ENCODE measurements around the gene UBXN6.

UBXN6 gene

GRCh38 chr19:4437103-4437502, 20.5 kb downstream of the UBXN6 start:
- DNase-seq = no peak

DNA sequence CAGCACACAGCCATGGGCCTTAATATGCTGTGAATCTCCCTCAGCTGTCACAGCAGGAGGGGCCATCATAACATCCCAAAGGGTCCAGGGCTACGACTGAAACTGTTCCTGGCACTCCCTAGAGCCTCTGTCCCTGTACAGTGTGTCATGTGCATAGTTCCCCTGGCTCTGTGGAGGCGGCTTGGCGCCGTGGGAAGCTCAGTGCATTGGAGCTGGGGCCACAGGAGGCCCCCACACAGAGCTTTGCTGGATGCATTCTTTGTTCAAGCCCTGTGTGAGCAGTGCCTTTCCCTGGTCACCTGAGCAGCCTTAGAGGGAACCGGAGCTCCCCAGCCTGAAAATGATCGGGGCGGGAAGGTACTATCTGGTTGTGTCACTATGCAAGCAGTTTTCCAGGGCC, 21.4 kb downstream of the UBXN6 start:
- no peak for DNase-seq

DNA sequence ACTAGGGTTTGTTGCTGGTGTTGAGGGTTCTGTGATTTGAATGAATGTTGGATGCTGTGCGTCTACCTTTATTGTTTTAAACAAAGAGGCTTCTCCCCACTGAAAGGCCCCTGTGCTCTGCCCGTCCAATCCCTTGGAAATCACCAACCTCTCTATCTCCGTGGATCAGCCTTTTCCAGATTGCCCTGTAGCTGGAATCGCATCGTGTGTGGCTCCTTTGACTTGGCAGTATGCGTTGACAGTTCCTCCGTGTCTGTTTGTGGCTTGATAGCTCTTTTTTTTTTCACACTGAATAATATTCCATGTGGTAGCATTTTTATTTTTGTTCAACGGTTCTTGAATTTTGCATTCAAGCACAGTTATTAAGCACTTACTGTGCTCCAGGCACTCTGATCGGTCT, 23.2 kb downstream of the UBXN6 start:
- DNase-seq = no peak

DNA sequence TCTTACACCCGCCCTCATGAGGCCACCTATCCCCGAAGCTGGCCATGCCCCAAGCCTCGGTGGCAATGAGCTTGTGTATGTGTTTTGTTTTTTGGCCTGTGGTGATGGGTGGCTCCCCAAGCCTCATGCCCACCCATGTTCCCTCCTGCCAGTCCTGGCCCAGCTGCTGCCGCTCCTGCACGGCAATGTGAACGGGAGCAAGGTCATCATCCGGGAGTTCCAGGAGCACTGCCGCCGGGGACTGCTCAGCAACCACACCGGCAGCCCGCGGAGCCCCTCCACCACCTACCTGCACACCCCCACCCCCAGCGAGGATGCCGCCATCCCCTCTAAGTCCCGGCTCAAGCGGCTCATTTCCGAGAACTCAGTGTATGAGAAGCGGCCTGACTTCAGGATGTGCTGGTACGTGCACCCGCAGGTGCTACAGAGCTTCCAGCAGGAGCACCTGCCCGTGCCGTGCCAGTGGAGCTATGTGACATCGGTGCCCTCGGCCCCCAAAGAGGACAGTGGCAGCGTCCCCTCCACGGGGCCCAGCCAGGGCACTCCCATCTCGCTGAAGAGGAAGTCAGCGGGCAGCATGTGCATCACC, 24.6 kb downstream of the UBXN6 start:
- DNase-seq = no peak

DNA sequence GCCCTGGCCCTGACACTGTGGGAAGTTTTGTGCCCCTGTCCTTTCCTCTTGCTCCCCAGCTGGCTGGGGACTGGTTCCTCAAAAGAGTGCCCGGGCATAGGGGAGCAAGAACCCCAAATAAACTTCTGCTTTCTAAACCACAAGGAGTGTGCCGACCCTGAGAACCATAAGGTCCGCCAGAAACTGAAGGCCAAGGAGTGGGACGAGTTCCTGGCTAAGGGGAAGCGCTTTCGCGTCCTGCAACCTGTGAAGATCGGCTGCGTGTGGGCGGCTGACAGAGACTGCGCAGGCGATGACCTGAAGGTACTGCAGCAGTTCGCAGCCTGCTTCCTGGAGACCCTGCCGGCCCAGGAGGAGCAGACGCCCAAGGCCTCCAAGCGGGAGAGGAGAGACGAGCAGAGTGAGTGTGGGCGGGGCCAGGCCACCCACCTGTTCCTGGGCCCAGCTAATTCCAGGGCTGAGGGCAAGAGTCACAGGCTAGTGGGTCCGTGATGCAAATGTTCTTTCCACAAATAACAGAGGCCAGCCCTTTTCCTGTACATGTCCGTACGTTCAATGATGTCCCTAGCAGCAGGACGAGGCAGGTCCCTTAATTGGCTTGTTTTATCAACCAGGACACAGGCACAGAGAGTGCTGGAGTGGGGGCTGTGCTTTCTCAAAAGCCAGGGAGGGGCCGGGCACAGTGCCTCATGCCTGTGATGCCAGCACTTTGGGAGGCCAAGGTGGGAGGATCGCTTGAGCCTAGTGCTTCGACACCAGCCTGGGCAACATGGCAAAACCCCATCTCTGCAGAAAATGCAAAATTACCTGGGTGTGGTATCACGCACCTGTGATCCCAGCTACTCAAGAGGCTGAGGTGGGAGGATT, 25.6 kb downstream of the UBXN6 start:
- no peak for DNase-seq

- no peak for DNase-seq
Measured at GRCh38 chr19:4431296-4431695, 26.3 kb downstream of the UBXN6 start.

DNA sequence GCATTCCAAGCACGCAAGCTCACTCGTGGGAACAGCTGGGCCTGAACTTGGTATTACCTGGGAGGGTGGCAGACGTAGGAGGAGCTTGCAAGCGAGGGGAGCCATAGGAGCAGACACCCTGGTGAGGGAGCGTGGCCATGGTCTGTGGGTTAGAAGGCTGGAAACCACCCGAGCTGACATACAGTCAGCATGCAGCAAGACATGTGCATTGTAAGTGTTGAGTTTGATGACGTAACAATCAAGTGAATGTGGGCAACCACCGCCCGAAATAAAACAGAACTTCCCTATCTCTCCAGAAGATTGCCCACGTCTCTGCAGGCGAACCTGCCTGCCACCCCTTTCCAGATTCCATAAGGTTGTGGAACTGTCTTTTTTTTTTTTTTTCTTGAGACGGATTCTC, 26.8 kb downstream of the UBXN6 start:
- DNase-seq = no peak

GRCh38 chr19:4429771-4430171, 27.8 kb downstream of the UBXN6 start:
- no peak for DNase-seq

DNA sequence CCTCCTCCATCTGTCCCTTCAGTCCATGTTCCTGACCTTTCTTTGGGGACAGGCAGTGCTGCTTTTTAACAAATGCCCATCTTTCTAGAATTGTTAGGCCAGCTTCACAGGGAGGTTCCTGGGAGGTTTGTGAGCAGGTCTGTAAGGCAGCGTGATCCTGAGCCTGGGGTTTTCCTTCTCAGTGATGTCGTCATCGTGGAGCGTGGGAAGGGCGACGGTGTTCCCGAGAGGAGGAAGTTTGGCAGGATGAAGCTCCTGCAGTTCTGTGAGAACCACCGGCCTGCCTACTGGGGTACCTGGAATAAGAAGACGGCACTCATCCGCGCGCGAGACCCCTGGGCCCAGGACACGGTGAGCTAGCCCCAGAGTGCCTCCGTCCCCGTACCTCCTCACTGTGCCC, 28.3 kb downstream of the UBXN6 start:
- no peak for DNase-seq

- no peak for DNase-seq
Measured at GRCh38 chr19:4428326-4428975, 29.1 kb downstream of the UBXN6 start.

DNA sequence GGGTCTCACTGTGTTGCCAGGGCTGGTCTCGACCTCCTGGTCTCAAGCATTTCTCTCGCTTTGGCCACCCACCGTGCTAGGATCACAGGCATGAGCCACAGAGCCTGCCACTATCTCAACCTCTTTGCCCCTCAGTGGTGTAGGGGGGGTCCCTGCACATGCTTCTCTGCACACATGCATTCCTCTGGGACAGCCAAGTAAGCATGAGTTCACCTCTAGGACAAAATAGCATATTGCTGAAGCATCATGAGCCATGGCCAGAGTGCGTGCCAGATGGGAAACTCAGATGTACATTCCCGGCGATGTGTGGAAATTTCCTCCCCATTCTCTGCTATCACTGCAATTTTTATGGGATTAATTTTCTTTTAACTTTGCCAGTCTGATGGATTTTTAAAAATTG, 32.1 kb downstream of the UBXN6 start:
- DNase-seq = no peak

DNA sequence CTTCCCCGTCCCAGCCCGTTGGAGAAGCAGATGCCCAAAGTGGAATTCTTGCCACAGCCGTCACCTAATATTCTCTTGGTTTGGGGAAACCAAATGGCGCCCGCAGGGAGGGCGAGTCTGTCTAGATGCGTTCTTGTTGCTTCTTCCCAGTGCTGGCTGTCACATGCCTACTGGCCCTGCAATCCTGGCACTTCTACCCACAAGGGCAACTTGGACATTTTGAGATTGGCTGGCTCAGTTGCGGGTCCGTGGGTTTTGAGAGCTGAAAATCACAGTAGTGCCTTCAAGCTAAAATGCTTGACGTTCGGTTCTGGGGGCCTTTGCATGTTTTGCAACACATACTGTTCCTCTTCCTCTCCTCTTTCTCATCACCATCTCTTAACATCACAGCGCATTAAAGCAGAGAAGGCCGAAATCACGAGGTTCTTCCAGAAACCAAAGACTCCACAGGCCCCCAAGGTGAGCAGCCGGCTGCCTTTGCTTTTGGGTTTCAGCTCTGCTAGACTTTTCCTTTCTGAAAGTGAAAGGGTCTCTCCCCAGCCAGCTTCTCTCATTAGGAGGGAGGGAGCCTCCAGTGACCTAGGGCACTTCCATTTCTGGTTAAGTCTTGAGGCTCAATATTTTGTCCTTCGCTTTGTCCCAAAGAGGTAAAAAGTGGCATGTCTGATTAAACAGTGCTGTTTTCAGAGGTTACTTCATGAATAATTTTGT, 34.0 kb downstream of the UBXN6 start:
- no peak for DNase-seq

DNA sequence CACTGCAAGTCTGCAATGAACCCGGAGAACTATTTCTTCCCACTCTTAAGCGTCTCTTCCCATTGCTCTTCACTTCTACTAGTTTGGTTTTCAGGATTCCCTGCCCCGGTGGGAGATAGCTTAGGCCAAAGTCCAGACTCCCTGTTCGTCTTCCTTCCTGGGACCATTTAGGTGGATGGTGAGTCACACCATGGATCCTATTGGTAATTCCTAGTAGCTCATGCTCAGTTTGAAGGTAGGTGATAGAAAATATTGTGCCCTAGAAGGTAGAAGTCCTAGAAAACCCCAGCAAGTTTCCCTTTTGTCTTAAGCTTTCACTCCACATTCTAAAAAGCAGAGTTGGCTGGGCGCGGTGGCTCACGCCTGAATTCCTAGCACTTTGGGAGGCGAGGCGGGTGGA, 41.3 kb downstream of the UBXN6 start:
- no peak for DNase-seq

- peak; percentile 32 for DNase-seq
Measured at GRCh38 chr19:4415352-4415751, 42.2 kb downstream of the UBXN6 start.

GRCh38 chr19:4414800-4415321, 42.7 kb downstream of the UBXN6 start:
- no peak for DNase-seq

GRCh38 chr19:4414144-4414799, 43.3 kb downstream of the UBXN6 start:
- DNase-seq = no peak

- DNase-seq = no peak
Measured at GRCh38 chr19:4413588-4413987, 44.0 kb downstream of the UBXN6 start.

DNA sequence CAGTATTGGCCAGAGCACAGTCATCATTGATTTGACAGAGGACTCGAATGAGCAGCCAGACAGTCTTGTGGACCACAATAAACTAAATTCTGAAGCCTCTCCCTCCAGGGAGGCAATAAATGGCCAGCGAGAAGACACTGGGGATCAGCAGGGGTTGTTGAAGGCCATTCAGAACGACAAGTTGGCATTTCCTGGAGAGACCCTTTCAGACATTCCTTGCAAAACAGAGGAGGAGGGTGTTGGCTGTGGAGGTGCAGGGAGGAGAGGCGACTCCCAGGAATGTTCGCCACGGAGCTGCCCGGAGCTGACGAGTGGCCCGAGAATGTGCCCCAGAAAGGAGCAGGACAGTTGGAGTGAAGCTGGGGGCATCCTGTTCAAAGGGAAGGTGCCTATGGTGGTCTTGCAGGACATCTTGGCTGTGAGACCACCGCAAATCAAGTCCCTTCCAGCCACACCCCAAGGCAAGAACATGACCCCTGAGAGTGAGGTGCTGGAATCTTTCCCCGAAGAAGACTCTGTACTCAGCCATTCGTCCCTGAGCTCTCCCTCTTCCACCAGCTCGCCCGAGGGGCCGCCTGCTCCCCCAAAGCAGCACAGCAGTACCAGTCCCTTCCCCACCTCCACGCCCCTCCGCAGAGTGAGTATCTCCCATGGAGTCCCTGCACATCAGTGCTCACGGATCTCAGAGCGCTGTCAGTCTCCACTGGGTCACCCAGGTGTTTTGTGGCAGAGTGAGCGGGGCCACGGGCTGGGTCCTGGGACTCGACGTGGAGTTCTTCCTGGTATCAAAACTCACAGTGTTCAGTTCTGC, 48.3 kb downstream of the UBXN6 start:
- no peak for DNase-seq

DNA sequence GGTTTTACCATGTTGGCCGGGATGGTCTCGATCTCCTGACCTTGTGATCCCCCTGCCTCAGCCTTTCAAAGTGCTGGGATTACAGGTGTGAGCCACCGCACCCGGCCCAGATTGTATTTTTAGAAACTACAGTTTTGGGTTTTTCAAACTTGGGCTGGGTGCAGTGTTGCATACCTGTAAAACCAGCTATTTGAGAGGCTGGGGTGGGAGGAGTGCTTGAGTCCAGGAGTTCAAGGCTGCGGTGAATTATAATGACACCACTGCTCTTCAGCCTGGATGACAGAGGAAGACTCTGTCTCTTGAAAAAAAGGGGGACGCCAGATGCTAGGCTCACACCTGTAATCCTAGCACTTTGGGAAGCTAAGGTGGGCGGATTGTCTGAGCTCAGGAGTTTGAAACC, 51.0 kb downstream of the UBXN6 start:
- DNase-seq = no peak

DNA sequence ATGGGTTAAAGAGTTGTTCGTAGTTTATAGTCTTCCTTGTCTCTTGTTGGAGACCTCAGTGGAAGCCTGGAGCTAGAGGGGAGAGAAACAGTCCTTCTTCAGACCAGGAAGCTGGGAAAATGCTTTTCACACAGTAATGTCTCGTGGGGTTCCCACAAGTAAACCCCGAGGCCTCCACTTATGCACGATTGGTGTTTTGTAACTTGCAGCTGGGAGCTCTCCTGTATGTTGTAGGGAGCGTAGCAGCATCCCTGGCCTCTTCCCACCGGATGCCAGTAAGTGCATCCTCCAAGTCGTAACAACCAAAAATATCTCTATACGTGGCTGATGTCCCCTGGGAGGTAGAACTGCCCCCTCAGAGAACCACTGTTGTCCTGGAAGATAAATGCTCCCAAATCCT, 51.6 kb downstream of the UBXN6 start:
- DNase-seq = no peak

- DNase-seq = no peak
Measured at GRCh38 chr19:4403005-4403761, 54.4 kb downstream of the UBXN6 start.
